NCI-H345 treated with DMSO at 0.1 percent for 48 hours (cell line): Measurements from ENCODE around the gene ATP8A1.
"Not testable (repeated sequence)": the region's sequence is repeated elsewhere in the genome, so short reads cannot be mapped to it uniquely, and the experiment has no call there.

ENCODE experiments used
- DNase-seq: peaks from one replicate; lab custom pipeline; 2025; ENCODE audit not compliant: unreplicated experiment; lab: John Stamatoyannopoulos, UW

Gene ATP8A1

GRCh38 chr4:42474406-42474805 lies 182.5 kb downstream of the ATP8A1 start:
- DNase-seq = no peak

GRCh38 chr4:42473071-42473684 lies 183.7 kb downstream of the ATP8A1 start:
- no peak for DNase-seq

GRCh38 chr4:42471896-42472295 lies 185.0 kb downstream of the ATP8A1 start:
- DNase-seq = no peak

GRCh38 chr4:42470023-42470422 lies 186.9 kb downstream of the ATP8A1 start:
- no peak for DNase-seq

DNA sequence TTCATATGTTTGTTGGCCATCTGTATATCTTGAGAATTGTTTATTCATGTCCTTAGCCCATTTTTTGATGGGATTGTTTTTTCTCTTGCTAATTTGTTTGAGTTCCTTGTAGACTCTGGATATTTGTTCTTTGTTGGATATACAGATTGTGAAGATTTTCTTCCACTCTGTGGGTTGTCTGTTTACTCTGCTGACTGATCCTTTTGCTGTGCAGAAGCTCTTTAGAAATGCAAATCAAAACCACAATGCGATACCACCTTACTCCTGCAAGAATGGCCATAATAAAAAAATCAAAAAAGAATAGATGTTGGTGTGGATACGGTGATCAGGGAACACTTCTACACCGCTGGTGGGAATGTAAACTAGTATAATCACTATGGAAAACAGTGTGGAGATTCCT lies 189.1 kb downstream of the ATP8A1 start:
- DNase-seq = not testable (repeated sequence)

GRCh38 chr4:42466273-42466844 lies 190.5 kb downstream of the ATP8A1 start:
- DNase-seq = no peak

DNA sequence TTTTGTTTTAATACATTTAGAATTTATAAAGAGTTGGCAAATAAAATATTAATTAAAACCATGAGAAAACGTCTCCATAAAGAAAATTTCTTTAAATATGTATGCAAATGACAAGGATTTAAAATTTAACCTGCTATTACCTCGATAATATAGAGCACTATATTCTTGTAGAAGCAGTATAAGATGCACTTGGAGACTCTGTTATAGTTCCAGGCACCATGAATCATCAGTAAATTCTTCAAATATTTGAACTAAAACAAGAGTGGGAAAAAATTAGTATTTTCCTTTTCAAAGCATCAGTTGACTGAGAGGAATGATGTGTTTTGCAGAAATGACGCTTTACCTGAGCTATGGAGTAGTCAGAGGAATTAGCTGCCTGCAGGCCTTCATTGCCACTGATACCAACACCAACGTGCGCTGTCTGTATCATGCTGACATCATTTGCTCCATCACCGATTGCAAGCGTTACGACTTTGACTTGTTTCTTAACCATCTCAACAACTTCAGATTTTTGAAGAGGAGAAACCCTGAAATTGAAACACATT lies 192.3 kb downstream of the ATP8A1 start:
- no peak for DNase-seq

GRCh38 chr4:42461216-42461615 lies 195.7 kb downstream of the ATP8A1 start:
- not testable (repeated sequence) for DNase-seq

GRCh38 chr4:42460043-42460442 lies 196.9 kb downstream of the ATP8A1 start:
- no peak for DNase-seq

- no peak for DNase-seq
Measured at GRCh38 chr4:42458657-42459056, 198.2 kb downstream of the ATP8A1 start.

GRCh38 chr4:42454755-42455420 lies 202.0 kb downstream of the ATP8A1 start:
- no peak for DNase-seq

GRCh38 chr4:42453612-42454011 lies 203.3 kb downstream of the ATP8A1 start:
- no peak for DNase-seq

DNA sequence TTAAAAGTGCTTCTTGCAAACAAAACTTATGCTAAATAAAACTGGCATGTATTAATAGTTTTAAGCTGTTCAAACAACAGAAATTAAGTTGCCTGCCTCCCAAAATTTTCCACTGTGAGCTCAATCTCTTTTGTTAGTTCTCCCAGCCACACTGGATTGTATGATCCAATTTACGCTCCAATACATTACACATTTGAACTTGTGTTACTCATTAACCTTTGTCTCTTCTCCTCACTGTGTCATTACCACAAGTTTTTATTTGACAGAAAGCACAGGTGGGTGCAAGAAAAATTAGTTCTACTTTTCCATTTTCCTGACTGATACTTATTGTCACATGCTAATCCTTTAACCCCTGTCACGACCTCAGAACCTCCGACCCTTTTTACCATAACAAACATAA lies 204.1 kb downstream of the ATP8A1 start:
- no peak for DNase-seq

DNA sequence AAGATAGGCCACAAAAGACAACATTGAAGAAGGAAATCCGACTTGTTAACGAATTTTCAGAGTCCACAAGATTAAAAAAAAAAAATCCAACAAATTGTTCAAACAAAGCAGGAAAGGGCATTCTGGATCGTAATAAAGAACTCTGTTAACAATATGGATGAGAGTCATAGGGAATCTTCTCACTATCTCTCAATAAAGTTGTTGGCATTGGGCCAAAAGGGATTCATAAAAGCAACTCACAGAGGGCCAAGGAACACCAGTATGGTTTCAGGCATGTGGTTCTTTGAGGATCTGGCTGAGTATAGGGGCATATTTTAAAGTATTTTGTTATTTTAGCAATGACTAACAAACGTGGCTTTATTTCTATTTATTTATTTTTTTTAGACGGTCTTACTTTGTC lies 210.1 kb downstream of the ATP8A1 start:
- no peak for DNase-seq

- no peak for DNase-seq
Measured at GRCh38 chr4:42445038-42445437, 211.9 kb downstream of the ATP8A1 start.

GRCh38 chr4:42442601-42443000 lies 214.3 kb downstream of the ATP8A1 start:
- no peak for DNase-seq

GRCh38 chr4:42440083-42440482 lies 216.8 kb downstream of the ATP8A1 start:
- DNase-seq = no peak

DNA sequence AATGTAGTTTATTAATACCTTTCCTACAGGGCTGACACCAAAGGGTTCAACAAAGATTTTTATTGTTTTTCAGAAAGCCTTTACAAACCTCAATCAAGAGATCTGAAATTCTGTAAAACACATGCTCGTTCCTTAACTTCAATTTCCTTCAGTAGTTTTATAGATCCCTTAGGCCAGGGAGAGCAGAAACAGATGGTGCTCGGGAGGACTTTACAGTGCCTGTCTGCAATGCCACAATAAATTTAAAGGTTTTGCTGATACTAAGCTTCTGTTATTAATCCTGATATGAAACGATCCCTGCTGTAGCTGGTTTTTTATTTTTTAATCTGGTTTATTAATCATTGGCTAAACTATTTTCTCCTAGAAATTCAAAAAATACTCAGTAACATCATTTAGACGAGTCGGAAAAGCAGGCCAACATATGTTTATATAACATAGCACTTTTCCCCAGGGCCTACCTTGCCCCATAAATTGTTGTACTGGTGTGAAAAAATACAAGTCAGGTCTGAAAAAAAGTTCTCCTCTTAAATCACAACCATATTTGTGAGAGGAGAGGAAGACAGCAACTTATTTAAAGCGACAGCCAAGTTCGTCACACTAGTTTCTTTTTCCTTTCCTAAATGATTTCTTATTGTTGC lies 219.9 kb downstream of the ATP8A1 start:
- DNase-seq = no peak

- DNase-seq = no peak
Measured at GRCh38 chr4:42428036-42428435, 228.9 kb downstream of the ATP8A1 start.

- no peak for DNase-seq
Measured at GRCh38 chr4:42425146-42426065, 231.5 kb downstream of the ATP8A1 start.

- DNase-seq = no peak
Measured at GRCh38 chr4:42420140-42420539, 236.8 kb downstream of the ATP8A1 start.
